PC-3 (cell line): ENCODE measurements around the gene LDLR. TPM values are rescaled to one million over a fixed set of nuclear protein-coding genes. Genes with fewer than 3 reads are reported as not detected.

Source experiments
- ATAC-seq: fragments of 200-7000 bp; cut with Tn5 transposase; 2 replicates; pipeline ENCODE4 v1.9.1; 2020; ENCODE audit warnings: mild to moderate bottlenecking, moderate library complexity
- BruUV-seq: library from RNA; stranded (reverse); fragments of 400-500 nt; replicated peaks from 2 replicates; lab custom pipeline; 2021; lab: Mats Ljungman, UMichigan
- CTCF ChIA-PET: fragments of 300-600 bp; sonication (Branson Sonifier 250); formaldehyde crosslinking; loops from one replicate; lab custom pipeline; 2022; ENCODE audit warnings: antibody characterized with exemption; lab: Charles Lee
- POLR2A ChIA-PET: fragments of 300-600 bp; sonication (Branson Sonifier 250); formaldehyde crosslinking; loops from one replicate; lab custom pipeline; 2022; ENCODE audit warnings: antibody characterized with exemption; ENCODE audit not compliant: unreplicated experiment; lab: Charles Lee
- DNase-seq: peaks from one replicate; pipeline ENCODE4 v3.0.0-alpha.2; 2015
- H2AFZ ChIP-seq: fragments of 300-600 bp; sonication (generic); 2 replicates; pipeline ENCODE4 v1.6.0; 2016; ENCODE audit warnings: antibody characterized with exemption, low read length
- H3F3A ChIP-seq: fragments of 300-600 bp; sonication (generic); one replicate; pipeline ENCODE4 v1.6.0; 2017; ENCODE audit warnings: antibody characterized with exemption, low read length, control low read depth, mild to moderate bottlenecking; ENCODE audit not compliant: unreplicated experiment
- H3K27ac ChIP-seq: fragments of 300-600 bp; sonication (generic); 2 replicates; pipeline ENCODE4 v1.5.1; 2016; ENCODE audit warnings: mild to moderate bottlenecking, low read length
- H3K27me3 ChIP-seq: fragments of 300-600 bp; sonication (generic); 2 replicates; pipeline ENCODE4 v1.6.1; 2016; ENCODE audit warnings: low read length, mixed read lengths
- H3K36me3 ChIP-seq: fragments of 300-600 bp; sonication (generic); 2 replicates; pipeline ENCODE4 v1.6.1; 2016; ENCODE audit warnings: low read depth, mixed run types, low read length, mixed read lengths
- H3K4me1 ChIP-seq: fragments of 300-600 bp; sonication (generic); 2 replicates; pipeline ENCODE4 v1.5.1; 2016; ENCODE audit warnings: low read length; ENCODE audit not compliant: insufficient read depth
- H3K4me2 ChIP-seq: fragments of 300-600 bp; sonication (generic); 2 replicates; pipeline ENCODE4 v1.6.0; 2016; ENCODE audit warnings: low read length
- H3K4me3 ChIP-seq: fragments of 300-600 bp; sonication (generic); 2 replicates; pipeline ENCODE4 v1.5.1; 2016; ENCODE audit warnings: mild to moderate bottlenecking, low read length, mixed read lengths
- H3K79me2 ChIP-seq: fragments of 300-600 bp; sonication (generic); 2 replicates; pipeline ENCODE4 v1.6.1; 2017; ENCODE audit warnings: low read length, mixed read lengths
- H3K9ac ChIP-seq: fragments of 300-600 bp; sonication (generic); 2 replicates; pipeline ENCODE4 v1.6.0; 2016; ENCODE audit warnings: mild to moderate bottlenecking, low read length
- H3K9me2 ChIP-seq: fragments of 300-600 bp; sonication (generic); replicated peaks from 2 replicates; pipeline ENCODE4 v1.6.1; 2016; ENCODE audit warnings: mixed run types, low read length, mixed read lengths
- H3K9me3 ChIP-seq: fragments of 300-600 bp; sonication (generic); 2 replicates; pipeline ENCODE4 v1.6.1; 2016; ENCODE audit warnings: low read length, mixed read lengths
- H4K20me1 ChIP-seq: fragments of 300-600 bp; sonication (generic); 2 replicates; pipeline ENCODE4 v1.6.1; 2016; ENCODE audit warnings: low read length, mixed read lengths
- EZH2 ChIP-seq: fragments of 300-600 bp; sonication (generic); IDR thresholded peaks from one replicate; pipeline ENCODE4 v1.6.1; 2017; ENCODE audit warnings: antibody characterized with exemption, mild to moderate bottlenecking, low read length; ENCODE audit not compliant: unreplicated experiment
- EZH2phosphoT487 ChIP-seq: fragments of 300-600 bp; sonication (generic); IDR thresholded peaks from 2 replicates; pipeline ENCODE4 v1.6.1; 2018; ENCODE audit warnings: mild to moderate bottlenecking, antibody characterized with exemption, low read length, borderline replicate concordance
- intact Hi-C: fragments of 100-400 bp; cut with micrococcal nuclease; formaldehyde crosslinking; loops from 2 replicates; pipeline ENCODE4 v1.9.0; 2023
- microRNA-seq: library from miRNA; unstranded; fragments of <30 nt; microRNA quantifications from one replicate; pipeline ENCODE4 v1.1.0, GENCODE V29; 2020; ENCODE audit not compliant: unreplicated experiment
- total RNA-seq: library from RNA; depleted of rRNA; stranded (reverse); fragments of >200 nt; gene quantifications from 2 replicates; pipeline ENCODE4 v1.2.3, GENCODE V29; 2014; rRNA removed
- TF ChIP-seq, protein P1 (sequence below): fragments of 300-600 bp; sonication (generic); conservative IDR thresholded peaks from 2 replicates; pipeline ENCODE4 v1.5.1; 2017; ENCODE audit warnings: antibody characterized with exemption, low read depth, mild to moderate bottlenecking, low read length

Gene LDLR
- total RNA-seq, 1 experiment from 2014 or later: 302 TPM

DNA sequence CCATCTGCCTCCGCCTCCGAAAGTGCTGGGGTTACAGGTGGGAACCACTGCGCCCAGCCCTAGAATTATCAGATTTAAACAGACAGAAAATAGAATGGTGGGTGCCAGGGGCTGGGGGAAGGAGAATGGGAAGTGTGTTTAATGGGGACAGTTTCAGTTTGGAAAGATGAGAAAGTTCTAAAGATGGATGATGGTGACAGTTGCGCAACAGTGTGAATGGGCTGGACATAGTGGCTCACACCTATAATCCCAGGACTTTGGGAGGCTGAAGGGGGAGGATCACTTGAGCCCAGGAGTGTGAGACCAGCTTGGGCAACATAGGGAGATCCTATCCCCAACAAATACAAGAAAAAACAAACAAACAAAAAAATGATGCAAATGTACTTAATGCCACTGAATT lies 92.2 kb downstream of the LDLR start:
- Histone ChIP-seq H3K9ac (no peak overlapping the region), H3K9me2 (no peaks in the 10 kb centered on the region), H4K20me1 (no peaks in the 10 kb centered on the region), H3K36me3 (peaks cover 14% of the 10 kb centered on the region), H3K79me2 (no peaks in the 10 kb centered on the region), H3K9me3 (no peaks in the 10 kb centered on the region), H3F3A (no peaks in the 10 kb centered on the region), H2AFZ (no peak overlapping the region), H3K4me3 (no peak overlapping the region), H3K4me1 (peaks cover 7% of the 10 kb centered on the region), H3K27me3 (no peaks in the 10 kb centered on the region), H3K4me2 (no peak overlapping the region), H3K27ac (no peak overlapping the region)
- intact Hi-C loops: no loop called here
- BruUV-seq: no TSS peak
- ChIA-PET POLR2A (no interaction called here), CTCF (no interaction called here)
- no peak for DNase-seq
- TF ChIP-seq EZH2: no peak
- TF ChIP-seq, protein P1, sequence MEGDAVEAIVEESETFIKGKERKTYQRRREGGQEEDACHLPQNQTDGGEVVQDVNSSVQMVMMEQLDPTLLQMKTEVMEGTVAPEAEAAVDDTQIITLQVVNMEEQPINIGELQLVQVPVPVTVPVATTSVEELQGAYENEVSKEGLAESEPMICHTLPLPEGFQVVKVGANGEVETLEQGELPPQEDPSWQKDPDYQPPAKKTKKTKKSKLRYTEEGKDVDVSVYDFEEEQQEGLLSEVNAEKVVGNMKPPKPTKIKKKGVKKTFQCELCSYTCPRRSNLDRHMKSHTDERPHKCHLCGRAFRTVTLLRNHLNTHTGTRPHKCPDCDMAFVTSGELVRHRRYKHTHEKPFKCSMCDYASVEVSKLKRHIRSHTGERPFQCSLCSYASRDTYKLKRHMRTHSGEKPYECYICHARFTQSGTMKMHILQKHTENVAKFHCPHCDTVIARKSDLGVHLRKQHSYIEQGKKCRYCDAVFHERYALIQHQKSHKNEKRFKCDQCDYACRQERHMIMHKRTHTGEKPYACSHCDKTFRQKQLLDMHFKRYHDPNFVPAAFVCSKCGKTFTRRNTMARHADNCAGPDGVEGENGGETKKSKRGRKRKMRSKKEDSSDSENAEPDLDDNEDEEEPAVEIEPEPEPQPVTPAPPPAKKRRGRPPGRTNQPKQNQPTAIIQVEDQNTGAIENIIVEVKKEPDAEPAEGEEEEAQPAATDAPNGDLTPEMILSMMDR: no peak
- no peak for TF ChIP-seq EZH2phosphoT487
- ATAC-seq: no peak

Small RNA genes within 50 kb of the gene (microRNA-seq; reads per million reads assigned to microRNA genes)
- gene MIR6886: 6.5 reads per million, percentile 29 among the genes with 10 or more reads in this experiment

Other genes starting within 250 kb of the LDLR start
- 0.07 and 0.63 TPM in 2 replicates for gene C19orf38, start 241.0 kb upstream of the LDLR start, total RNA-seq
- 56.2 and 57.1 TPM in 2 replicates for gene CARM1, start 217.9 kb upstream of the LDLR start, total RNA-seq
- 126 and 131 TPM in 2 replicates for gene YIPF2, start 160.8 kb upstream of the LDLR start, total RNA-seq
- gene TIMM29, start 160.7 kb upstream of the LDLR start, total RNA-seq: 60.7 and 90.1 TPM in 2 replicates
- gene SMARCA4, start 128.4 kb upstream of the LDLR start, total RNA-seq: 197 and 316 TPM in 2 replicates
- 136 and 142 TPM in 2 replicates for gene SPC24, start 66.3 kb downstream of the LDLR start, total RNA-seq
- gene KANK2, start 108.1 kb downstream of the LDLR start, total RNA-seq: 96.6 and 98.4 TPM in 2 replicates
- not detected in 2 replicates for gene ANGPTL8, start 150.2 kb downstream of the LDLR start, total RNA-seq
- 28.0 and 29.4 TPM in 2 replicates for gene DOCK6, start 173.1 kb downstream of the LDLR start, total RNA-seq
- not detected in 2 replicates for gene TSPAN16, start 206.7 kb downstream of the LDLR start, total RNA-seq